IMR-90 (cell line): ENCODE data around the gene CAPZA2. TPM values are rescaled to one million over a fixed set of nuclear protein-coding genes. Genes with fewer than 3 reads are reported as not detected.
A peak's percentile ranks its signal among the peaks of the same experiment; 100 is the strongest.

Experiments
- ATAC-seq: fragments of 200-7000 bp; cut with Tn5 transposase; 2 replicates; pipeline ENCODE4 v1.9.1; 2020; ENCODE audit warnings: low read depth, mild to moderate bottlenecking, moderate library complexity
- BruUV-seq: library from RNA; stranded (reverse); fragments of 400-500 nt; replicated peaks from 2 replicates; lab custom pipeline; 2021; lab: Mats Ljungman, UMichigan
- CTCF ChIA-PET: fragments of 300-600 bp; formaldehyde crosslinking; extraction: SDS; loops from one replicate; lab custom pipeline; 2021; ENCODE audit warnings: antibody characterized with exemption; lab: Yijun Ruan, JAX
- POLR2A ChIA-PET: fragments of 300-600 bp; sonication (Branson Sonifier 250); formaldehyde crosslinking; loops from one replicate; lab custom pipeline; 2022; ENCODE audit warnings: antibody characterized with exemption; ENCODE audit not compliant: unreplicated experiment; lab: Charles Lee
- DNase-seq: peaks from one replicate; pipeline ENCODE4 v3.0.0; 2013
- H2AFZ ChIP-seq: replicated peaks from 2 replicates; pipeline ENCODE3; 2013; ENCODE audit warnings: low read length, mild to moderate bottlenecking; ENCODE audit not compliant: poor library complexity
- H2AK5ac ChIP-seq: 2 replicates; pipeline ENCODE4 v1.6.1; 2013; ENCODE audit warnings: low read depth, low read length, inconsistent platforms
- H2AK9ac ChIP-seq: replicated peaks from 2 replicates; pipeline ENCODE3; 2013; ENCODE audit warnings: mild to moderate bottlenecking, low read depth, low read length, moderate library complexity; ENCODE audit not compliant: poor library complexity
- H2BK120ac ChIP-seq: 2 replicates; pipeline ENCODE4 v1.6.1; 2013; ENCODE audit warnings: low read depth, low read length, inconsistent platforms
- H2BK15ac ChIP-seq: 3 replicates; pipeline ENCODE4 v1.6.1; 2013; ENCODE audit warnings: low read depth, low read length, inconsistent platforms
- H2BK20ac ChIP-seq: 2 replicates; pipeline ENCODE4 v1.6.1; 2013; ENCODE audit warnings: low read depth, mild to moderate bottlenecking, inconsistent platforms, low read length, moderate library complexity
- H2BK5ac ChIP-seq: 2 replicates; pipeline ENCODE4 v1.6.1; 2013; ENCODE audit warnings: mild to moderate bottlenecking, low read depth, low read length, inconsistent platforms; ENCODE audit not compliant: poor library complexity, severe bottlenecking
- H3K14ac ChIP-seq: replicated peaks from 2 replicates; pipeline ENCODE4 v1.6.1; 2013; ENCODE audit warnings: low read depth, low read length, inconsistent platforms
- H3K18ac ChIP-seq: 2 replicates; pipeline ENCODE4 v1.6.1; 2013; ENCODE audit warnings: low read depth, low read length, control low read depth
- H3K23ac ChIP-seq: 2 replicates; pipeline ENCODE4 v1.6.1; 2013; ENCODE audit warnings: low read depth, low read length, inconsistent platforms
- H3K27ac ChIP-seq: 2 replicates; pipeline ENCODE4 v1.5.1; 2013; ENCODE audit warnings: mild to moderate bottlenecking, control low read depth, low read length; ENCODE audit not compliant: insufficient read depth
- H3K27me3 ChIP-seq: 2 replicates; pipeline ENCODE4 v1.6.1; 2013; ENCODE audit warnings: low read length; ENCODE audit not compliant: control insufficient read depth, insufficient read depth
- H3K36me3 ChIP-seq: 2 replicates; pipeline ENCODE4 v1.6.1; 2013; ENCODE audit warnings: low read length, mixed read lengths; ENCODE audit not compliant: control insufficient read depth, insufficient read depth
- H3K4ac ChIP-seq: 2 replicates; pipeline ENCODE4 v1.6.1; 2013; ENCODE audit warnings: low read depth, low read length, inconsistent platforms
- H3K4me1 ChIP-seq: 2 replicates; pipeline ENCODE4 v1.6.1; 2013; ENCODE audit warnings: low read length, mixed read lengths; ENCODE audit not compliant: control insufficient read depth, insufficient read depth
- H3K4me2 ChIP-seq: 2 replicates; pipeline ENCODE4 v1.6.1; 2013; ENCODE audit warnings: low read depth, mild to moderate bottlenecking, control low read depth, low read length, moderate library complexity
- H3K4me3 ChIP-seq: 2 replicates; pipeline ENCODE4 v1.5.1; 2013; ENCODE audit warnings: low read depth, mild to moderate bottlenecking, control low read depth, low read length, moderate library complexity; ENCODE audit not compliant: insufficient read depth
- H3K56ac ChIP-seq: 2 replicates; pipeline ENCODE4 v1.6.1; 2013; ENCODE audit warnings: low read length, inconsistent platforms; ENCODE audit not compliant: insufficient read depth; ENCODE audit errors: extremely low read depth
- H3K79me1 ChIP-seq, 2 experiments: 2 replicates each; pipeline ENCODE4 v1.6.1; 2013; ENCODE audit warnings: low read length in 2 of 2, inconsistent platforms in 1 of 2, low read depth in 1 of 2
- H3K9ac ChIP-seq: 2 replicates; pipeline ENCODE4 v1.6.1; 2013; ENCODE audit warnings: low read depth, low read length, control low read depth
- H3K9me1 ChIP-seq: 2 replicates; pipeline ENCODE4 v1.6.1; 2013; ENCODE audit warnings: low read length, inconsistent platforms; ENCODE audit not compliant: insufficient read depth
- H3K9me3 ChIP-seq: 2 replicates; pipeline ENCODE4 v1.6.1; 2013; ENCODE audit warnings: low read length; ENCODE audit not compliant: control insufficient read depth, insufficient read depth
- H4K20me1 ChIP-seq: 2 replicates; pipeline ENCODE4 v1.6.1; 2013; ENCODE audit warnings: low read length, inconsistent platforms; ENCODE audit not compliant: insufficient read depth
- H4K5ac ChIP-seq: 2 replicates; pipeline ENCODE4 v1.6.1; 2013; ENCODE audit warnings: mild to moderate bottlenecking, low read depth, low read length, control low read depth
- H4K8ac ChIP-seq, 2 experiments: 2 replicates each; pipeline ENCODE4 v1.6.1; 2013; ENCODE audit warnings: low read depth in 2 of 2, low read length in 2 of 2, control low read depth in 1 of 2, inconsistent platforms in 1 of 2
- H4K91ac ChIP-seq: 2 replicates; pipeline ENCODE4 v1.6.1; 2013; ENCODE audit warnings: low read depth, low read length, inconsistent platforms; ENCODE audit not compliant: insufficient read depth
- BHLHE40 ChIP-seq: fragments of 150-350 bp; IDR thresholded peaks from 2 replicates; pipeline ENCODE4 v1.6.1; 2016; ENCODE audit warnings: mild to moderate bottlenecking, low read depth, low read length
- MAFK ChIP-seq: IDR thresholded peaks from 2 replicates; pipeline ENCODE4 v1.6.1; 2012; ENCODE audit warnings: low read depth, low read length, improper control_type of control experiment
- WGBS, 2 experiments: methylation state at CpG; one replicate each; pipeline versions ENCODE4 v1.1.5 to v1.1.7; 2013; ENCODE audit warnings: missing lambda C conversion rate in 2 of 2; ENCODE audit not compliant: insufficient read length in 1 of 2; ENCODE audit errors: extremely low coverage in 2 of 2; 5-methylcytosine and 5-hydroxymethylcytosine counted together
- dilution Hi-C: fragments of 300-500 bp; cut with HindIII; formaldehyde crosslinking; loops from one replicate; pipeline ENCODE4 v1.14.3; 2018; ENCODE audit warnings: low sequenced_read_pairs; ENCODE audit not compliant: unreplicated experiment
- in situ Hi-C: fragments of 300-500 bp; cut with MboI; formaldehyde crosslinking; loops from 3 replicates; pipeline ENCODE4 v1.14.3; 2019; ENCODE audit warnings: low sequenced_read_pairs, inconsistent platforms, mixed read lengths
- intact Hi-C: fragments of 100-400 bp; cut with micrococcal nuclease; formaldehyde crosslinking; loops from 2 replicates; pipeline ENCODE4 v1.10.0; 2022
- polyA plus RNA-seq, 3 experiments: library from polyadenylated mRNA; depleted of rRNA; stranded (reverse); fragments of >200 nt; gene quantifications; 2 replicates each; pipeline ENCODE4 v1.2.3, GENCODE V29; 2012; ENCODE audit warnings: low replicate concordance in 1 of 3
- total RNA-seq: library from RNA; depleted of rRNA; stranded (reverse); fragments of >200 nt; gene quantifications from 2 replicates; pipeline ENCODE4 v1.2.3, GENCODE V29; 2012

CAPZA2 gene
- total and polyA plus RNA-seq, 2 of the 4 experiments (the other 2 are of a cell fraction) = 66.6 to 133 TPM

GRCh38 chr7:116910383-116910782 is 48.0 kb downstream of the CAPZA2 start:
- Histone ChIP-seq H2AFZ (no peak overlapping the region), H3K4me3 (no peak overlapping the region), H3K18ac (no peak overlapping the region), H4K5ac (no peak overlapping the region), H3K23ac (no peak overlapping the region), H2AK9ac (no peak overlapping the region), H2AK5ac (no peak overlapping the region), H3K56ac (no peak overlapping the region), H4K8ac (no peak overlapping the region), H3K4ac (no peak overlapping the region), H3K9ac (no peak overlapping the region), H2BK120ac (no peak overlapping the region), H3K14ac (no peak overlapping the region), H2BK5ac (no peak overlapping the region), H3K4me1 (peaks cover 4% of the 10 kb centered on the region; the same call in 1 of the 2 replicates), H3K36me3 (peaks cover 29% of the 10 kb centered on the region), H3K27me3 (no peaks in the 10 kb centered on the region), H2BK15ac (no peak overlapping the region), H2BK20ac (no peak overlapping the region), H3K9me3 (no peaks in the 10 kb centered on the region), H3K79me1 (peaks cover 11 to 24% of the 10 kb centered on the region in 2 experiments), H4K91ac (no peak overlapping the region), H4K20me1 (peaks cover 5% of the 10 kb centered on the region; the same call in 1 of the 2 replicates), H3K4me2 (no peak overlapping the region), H3K27ac (no peak overlapping the region), H3K9me1 (peaks cover 2% of the 10 kb centered on the region)
- intact Hi-C loops = no loop called here
- TF ChIP-seq MAFK (peak; percentile 14; the same call in 1 of the 2 replicates), BHLHE40 (no peak)
- BruUV-seq = no TSS peak
- ATAC-seq (no peak), DNase-seq (no peak)
- dilution Hi-C loops = no loop called here
- POLR2A ChIA-PET = no interaction called here
- 100% methylated on average over 1 of the region's 6 CpGs; no CpG with 5 or more reads in 1 of the 2 experiments for WGBS, 2 experiments
- CTCF ChIA-PET = interaction anchor here (0.6 kb wide), 1 partner anchor 13 kb away, joined by 3 read pairs; no protein-coding TSS in a partner anchor
- in situ Hi-C loops = no loop called here
